ENCODE results near the gene NMNAT3. TPM values are rescaled to one million over a fixed set of nuclear protein-coding genes. Genes with fewer than 3 reads are reported as not detected.

The NMNAT3 gene
- total RNA-seq, 2 experiments from 2014 or later, result 1.5 to 1.9 TPM

- H3K27ac Mint-ChIP-seq, result no peak overlapping the region
- ChIA-PET CTCF (no interaction called here), POLR2A (no interaction called here)
- intact Hi-C loops (cut with DNase I, micrococcal nuclease), result no loop called here
- DNase-seq (no peak), ATAC-seq (ENCODE audit: poor library complexity) (no peak)
- Histone ChIP-seq H3K4me3 (ENCODE audit: low read length) (no peak overlapping the region), H3K9me3 (ENCODE audit: control insufficient read depth in 1 of 2, insufficient read depth in 1 of 2, low read length in 2 of 2) (no peaks in the 10 kb centered on the region), H3K4me1 (ENCODE audit: insufficient read depth, low read length) (no peaks in the 10 kb centered on the region), H3K27ac (ENCODE audit: low read depth in 1 of 2, low read length in 2 of 2) (no peak overlapping the region), H3K27me3 (ENCODE audit: control insufficient read depth in 1 of 2, insufficient read depth in 2 of 2, low read length in 2 of 2) (no peaks in the 10 kb centered on the region), H3K36me3 (ENCODE audit: insufficient read depth, low read length) (no peaks in the 10 kb centered on the region)
- H3K9me3 Mint-ChIP-seq, result no peaks in the 10 kb centered on the region
- H3K4me1 Mint-ChIP-seq (ENCODE audit: low read depth), result no peaks in the 10 kb centered on the region
- no peaks in the 10 kb centered on the region for H3K27me3 Mint-ChIP-seq
- H3K36me3 Mint-ChIP-seq (ENCODE audit: low read depth), result no peaks in the 10 kb centered on the region
- TF ChIP-seq CTCF (IDR thresholded peaks at IDR 0.05), result no peak
- H3K4me3 Mint-ChIP-seq, result no peak overlapping the region
Observed at GRCh38 chr3:139668332-139668731, 9.4 kb downstream of the NMNAT3 start.

GRCh38 chr3:139664958-139665357 is 12.8 kb downstream of the NMNAT3 start:
- TF ChIP-seq CTCF (IDR thresholded peaks at IDR 0.05), result no peak
- Histone ChIP-seq H3K27me3 (ENCODE audit: control insufficient read depth in 1 of 2, insufficient read depth in 2 of 2, low read length in 2 of 2) (no peaks in the 10 kb centered on the region), H3K4me3 (ENCODE audit: low read length) (no peak overlapping the region), H3K27ac (ENCODE audit: low read depth in 1 of 2, low read length in 2 of 2) (no peak overlapping the region), H3K4me1 (ENCODE audit: insufficient read depth, low read length) (no peaks in the 10 kb centered on the region), H3K36me3 (ENCODE audit: insufficient read depth, low read length) (no peaks in the 10 kb centered on the region), H3K9me3 (ENCODE audit: control insufficient read depth in 1 of 2, insufficient read depth in 1 of 2, low read length in 2 of 2) (no peaks in the 10 kb centered on the region)
- Mint-ChIP-seq H3K9me3 (no peaks in the 10 kb centered on the region), H3K27me3 (no peaks in the 10 kb centered on the region), H3K27ac (no peak overlapping the region), H3K36me3 (ENCODE audit: low read depth) (peaks cover 4% of the 10 kb centered on the region), H3K4me3 (no peak overlapping the region), H3K4me1 (ENCODE audit: low read depth) (no peaks in the 10 kb centered on the region)
- DNase-seq, result no peak
- CTCF ChIA-PET, result no interaction called here
- ATAC-seq (ENCODE audit: poor library complexity), result no peak
- POLR2A ChIA-PET, result no interaction called here
- intact Hi-C loops (cut with DNase I, micrococcal nuclease), result no loop called here

- H3K27me3 ChIP-seq (ENCODE audit: control insufficient read depth in 1 of 2, insufficient read depth in 2 of 2, low read length in 2 of 2), result no peaks in the 10 kb centered on the region
- Mint-ChIP-seq H3K27ac (no peak overlapping the region), H3K36me3 (ENCODE audit: low read depth) (peaks cover 4% of the 10 kb centered on the region), H3K9me3 (no peaks in the 10 kb centered on the region), H3K27me3 (no peaks in the 10 kb centered on the region), H3K4me3 (no peak overlapping the region), H3K4me1 (ENCODE audit: low read depth) (no peaks in the 10 kb centered on the region)
- H3K4me3 ChIP-seq (ENCODE audit: low read length), result no peak overlapping the region
- no peak for TF ChIP-seq CTCF (IDR thresholded peaks at IDR 0.05)
- DNase-seq, result no peak
- ChIA-PET POLR2A (no interaction called here), CTCF (no interaction called here)
- H3K4me1 ChIP-seq (ENCODE audit: insufficient read depth, low read length), result no peaks in the 10 kb centered on the region
- H3K9me3 ChIP-seq (ENCODE audit: control insufficient read depth in 1 of 2, insufficient read depth in 1 of 2, low read length in 2 of 2), result no peaks in the 10 kb centered on the region
- H3K36me3 ChIP-seq (ENCODE audit: insufficient read depth, low read length), result no peaks in the 10 kb centered on the region
- intact Hi-C loops (cut with DNase I, micrococcal nuclease), result no loop called here
- no peak overlapping the region for H3K27ac ChIP-seq (ENCODE audit: low read depth in 1 of 2, low read length in 2 of 2)
- no peak for ATAC-seq (ENCODE audit: poor library complexity)
Observed at GRCh38 chr3:139660269-139660668, 17.5 kb downstream of the NMNAT3 start.

Measured in CD4-positive, alpha-beta T cell (primary cell).